K562 (cell line): ENCODE data around the gene TPD52L2. TPM values are rescaled to one million over a fixed set of nuclear protein-coding genes. Genes with fewer than 3 reads are reported as not detected.

ENCODE experiments used
- EWSR1 ChIP-seq: fragments of 450-650 bp; IDR thresholded peaks from 2 replicates; pipeline ENCODE4 v1.6.1; 2018; ENCODE audit warnings: borderline replicate concordance, mild to moderate bottlenecking, low read depth, moderate library complexity; ENCODE audit not compliant: partially characterized antibody
- HINFP ChIP-seq: fragments of 450-650 bp; conservative IDR thresholded peaks from 2 replicates; pipeline ENCODE4 v1.6.1; 2016; ENCODE audit warnings: missing genetic modification characterization, low read depth, mild to moderate bottlenecking, control low read depth, missing compliant biosample characterization
- KDM2B ChIP-seq: fragments of 250-450 bp; sonication (Bioruptor Pico); IDR thresholded peaks from 2 replicates; pipeline ENCODE4 v1.8.0; 2021; ENCODE audit warnings: mild to moderate bottlenecking, moderate library complexity
- KLF6 ChIP-seq: fragments of 250-450 bp; sonication (Bioruptor Pico); IDR thresholded peaks from 2 replicates; pipeline ENCODE4 v1.4.0; 2020; ENCODE audit warnings: mild to moderate bottlenecking, moderate library complexity, borderline replicate concordance
- MBD1 ChIP-seq: fragments of 250-450 bp; sonication (Bioruptor Pico); IDR thresholded peaks from 2 replicates; pipeline ENCODE4 v1.8.0; 2022; ENCODE audit warnings: inconsistent platforms
- NBN ChIP-seq: fragments of 450-650 bp; IDR thresholded peaks from 2 replicates; pipeline ENCODE4 v1.6.1; 2016; ENCODE audit warnings: low read depth, mild to moderate bottlenecking
- NFIC ChIP-seq: fragments of 450-650 bp; IDR thresholded peaks from 2 replicates; pipeline ENCODE4 v1.6.1; 2017; ENCODE audit warnings: mild to moderate bottlenecking, inconsistent platforms
- NR2C1 ChIP-seq, 2 experiments: fragments of 450-650 bp; IDR thresholded peaks; 2 replicates each; pipeline ENCODE4 v1.6.1; 2017; ENCODE audit warnings: mild to moderate bottlenecking in 2 of 2, antibody characterized with exemption in 1 of 2, inconsistent platforms in 1 of 2, missing compliant biosample characterization in 1 of 2, missing genetic modification characterization in 1 of 2
- NR2C2 ChIP-seq, 2 experiments: fragments of 200-800 bp in 1 of 2; sonication (Bioruptor generic) in 1 of 2; sonication (generic) in 1 of 2; formaldehyde crosslinking in 1 of 2; IDR thresholded peaks; 2 replicates each; pipeline versions ENCODE4 v1.6.1 to v1.8.0; 2016 to 2022; ENCODE audit warnings: mild to moderate bottlenecking in 1 of 2, missing compliant biosample characterization in 1 of 2, missing genetic modification characterization in 1 of 2, missing genetic modification reagents in 1 of 2
- POLR2G ChIP-seq: fragments of 200-400 bp; formaldehyde crosslinking; IDR thresholded peaks from 2 replicates; pipeline ENCODE4 v1.6.1; 2017; ENCODE audit warnings: low read depth, mild to moderate bottlenecking, antibody characterized with exemption, low read length, moderate library complexity
- PRDM10 ChIP-seq: fragments of 450-650 bp; IDR thresholded peaks from 2 replicates; pipeline ENCODE4 v1.6.1; 2018; ENCODE audit not compliant: partially characterized antibody
- RB1 ChIP-seq: fragments of 450-650 bp; IDR thresholded peaks from 2 replicates; pipeline ENCODE4 v1.6.1; 2017; ENCODE audit warnings: low read depth, mild to moderate bottlenecking
- RBM14 ChIP-seq: fragments of 200-400 bp; formaldehyde crosslinking; IDR thresholded peaks from 2 replicates; pipeline ENCODE4 v1.6.1; 2018; ENCODE audit warnings: low read depth, mild to moderate bottlenecking, low read length, moderate library complexity, borderline replicate concordance; ENCODE audit not compliant: insufficient read depth
- SMARCE1 ChIP-seq: fragments of 450-650 bp; IDR thresholded peaks from 2 replicates; pipeline ENCODE4 v1.7.1; 2016; ENCODE audit warnings: mild to moderate bottlenecking
- TARDBP ChIP-seq: fragments of 450-650 bp; IDR thresholded peaks from 2 replicates; pipeline ENCODE4 v1.6.1; 2016
- TCF3 ChIP-seq: sonication (generic); formaldehyde crosslinking; IDR thresholded peaks from 2 replicates; pipeline ENCODE4 v1.4.0; 2020; ENCODE audit warnings: mild to moderate bottlenecking, missing genetic modification reagents
- ZBTB7A ChIP-seq: IDR thresholded peaks from 2 replicates; pipeline ENCODE4 v1.6.1; 2011; ENCODE audit warnings: low read depth, mild to moderate bottlenecking, low read length, moderate library complexity, borderline replicate concordance; ENCODE audit not compliant: control insufficient read depth
- ZNF740 ChIP-seq, 3 experiments: fragments of 200-800 bp in 1 of 3; sonication (Bioruptor generic) in 1 of 3; sonication (generic) in 1 of 3; formaldehyde crosslinking in 1 of 3; IDR thresholded peaks; 2 replicates each; pipeline versions ENCODE4 v1.6.1 to v1.8.0; 2016 to 2022; ENCODE audit warnings: mild to moderate bottlenecking in 2 of 3, missing compliant biosample characterization in 2 of 3, missing genetic modification characterization in 2 of 3, missing genetic modification reagents in 1 of 3
- polyA plus RNA-seq, 8 experiments: library from polyadenylated mRNA; depleted of rRNA in 4 of 8; stranded (reverse) in 5 of 8; unstranded in 3 of 8; fragments of >200 nt; fragmentation: Nextera tagmentation in 2 of 8; fragmentation: Illumina TruSeq in 1 of 8; extraction: Ambion mirVana in 2 of 8; extraction: Trizol in 1 of 8; gene quantifications; 2 replicates each; pipeline versions ENCODE4 v1.2.1 to v1.2.3, GENCODE V29; 2011 to 2014; ENCODE audit warnings: inconsistent platforms in 1 of 8, missing spikeins in 1 of 8
- total RNA-seq, 7 experiments: library from RNA; depleted of rRNA in 6 of 7; stranded (reverse); fragments of >200 nt in 6 of 7; fragmentation: Illumina TruSeq in 2 of 7; extraction: Trizol in 2 of 7; gene quantifications; 2 replicates each; pipeline versions ENCODE4 v1.2.1 to v1.2.3, GENCODE V29; 2011 to 2021; ENCODE audit warnings: low replicate concordance in 1 of 7

Gene TPD52L2
- total and polyA plus RNA-seq, 9 of the 15 experiments (the other 6 are each of a cell fraction or from before 2014, with no cell fraction given), result 1.9 to 117 (median 74.6) TPM

- TF ChIP-seq RB1 (peak; percentile 34; the same call in 1 of the 2 replicates), PRDM10 (peak; percentile 53), MBD1 (CRISPR knock-in tag) (no peak), TCF3 (CRISPR knock-in tag) (no peak), SMARCE1 (0 out of 2 replicates have a peak, but pooled peaks have one; percentile 58), NFIC (peak; percentile 94), NR2C2 (CRISPR knock-in tag; IDR thresholded peaks at IDR 0.05) (peak; percentile 36; the same call in 1 of the 2 replicates), NR2C2 (tag; IDR thresholded peaks at IDR 0.05) (peak; percentile 64; the same call in 1 of the 2 replicates), HINFP (tag) (peak; percentile 64; the same call in 1 of the 2 replicates), ZBTB7A (peak; percentile 54; the same call in 1 of the 2 replicates), TARDBP (0 out of 2 replicates have a peak, but pooled peaks have one; percentile 38), EWSR1 (no peak), KDM2B (CRISPR knock-in tag) (no peak), KLF6 (CRISPR knock-in tag) (no peak), NR2C1 (IDR thresholded peaks at IDR 0.05) (peak; percentile 53; the same call in 1 of the 2 replicates), NR2C1 (tag; IDR thresholded peaks at IDR 0.05) (no peak), NBN (0 out of 2 replicates have a peak, but pooled peaks have one; percentile 17), ZNF740 (CRISPR knock-in tag; IDR thresholded peaks at IDR 0.05) (0 out of 2 replicates have a peak, but pooled peaks have one; percentile 13), ZNF740 (tag; IDR thresholded peaks at IDR 0.05) (no peak), RBM14 (no peak), POLR2G (peak; percentile 62)
These were observed 18.8 kb upstream of the TPD52L2 start (continued) for GRCh38 chr20:63846128-63846771.
